DND-41 (cell line): Measurements from ENCODE around the gene ANAPC5.

Source experiments
- EZH2 ChIP-seq: IDR thresholded peaks from 3 replicates; pipeline ENCODE4 v1.6.1; 2012; ENCODE audit warnings: borderline replicate concordance, low read depth, mild to moderate bottlenecking, moderate library complexity, low read length, inconsistent platforms; ENCODE audit not compliant: severe bottlenecking
- TF ChIP-seq, protein P1 (sequence below): IDR thresholded peaks from 2 replicates; pipeline ENCODE4 v1.5.1; 2012; ENCODE audit warnings: borderline replicate concordance, low read length, moderate library complexity, mild to moderate bottlenecking; ENCODE audit not compliant: poor library complexity, severe bottlenecking; ENCODE audit errors: extremely low read depth

DNA sequence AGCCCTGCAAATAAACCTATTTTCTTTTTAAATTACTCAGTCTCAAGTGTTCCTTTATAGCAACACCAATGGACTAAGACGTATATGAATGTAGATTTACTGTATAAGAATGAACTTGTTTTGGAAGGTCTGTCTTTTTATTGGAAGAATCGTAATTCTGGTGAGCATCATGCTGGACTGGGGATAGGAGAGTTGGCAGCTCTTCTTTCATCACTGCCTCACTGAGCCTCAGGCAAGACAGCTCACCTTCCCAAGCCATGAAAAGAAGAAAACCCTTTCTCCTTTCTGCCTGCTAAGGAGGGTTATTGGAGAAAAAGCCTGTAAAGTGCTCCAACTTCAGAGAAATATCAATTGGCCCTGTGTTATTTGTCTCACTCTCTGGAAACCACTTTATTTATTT, 38.6 kb upstream of the ANAPC5 start:
- no peak for TF ChIP-seq EZH2
- TF ChIP-seq, protein P1, sequence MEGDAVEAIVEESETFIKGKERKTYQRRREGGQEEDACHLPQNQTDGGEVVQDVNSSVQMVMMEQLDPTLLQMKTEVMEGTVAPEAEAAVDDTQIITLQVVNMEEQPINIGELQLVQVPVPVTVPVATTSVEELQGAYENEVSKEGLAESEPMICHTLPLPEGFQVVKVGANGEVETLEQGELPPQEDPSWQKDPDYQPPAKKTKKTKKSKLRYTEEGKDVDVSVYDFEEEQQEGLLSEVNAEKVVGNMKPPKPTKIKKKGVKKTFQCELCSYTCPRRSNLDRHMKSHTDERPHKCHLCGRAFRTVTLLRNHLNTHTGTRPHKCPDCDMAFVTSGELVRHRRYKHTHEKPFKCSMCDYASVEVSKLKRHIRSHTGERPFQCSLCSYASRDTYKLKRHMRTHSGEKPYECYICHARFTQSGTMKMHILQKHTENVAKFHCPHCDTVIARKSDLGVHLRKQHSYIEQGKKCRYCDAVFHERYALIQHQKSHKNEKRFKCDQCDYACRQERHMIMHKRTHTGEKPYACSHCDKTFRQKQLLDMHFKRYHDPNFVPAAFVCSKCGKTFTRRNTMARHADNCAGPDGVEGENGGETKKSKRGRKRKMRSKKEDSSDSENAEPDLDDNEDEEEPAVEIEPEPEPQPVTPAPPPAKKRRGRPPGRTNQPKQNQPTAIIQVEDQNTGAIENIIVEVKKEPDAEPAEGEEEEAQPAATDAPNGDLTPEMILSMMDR = no peak
